Heart right ventricle (tissue), 16 donors: ENCODE results near the gene C3orf80. TPM values are rescaled to one million over a fixed set of nuclear protein-coding genes. Genes with fewer than 3 reads are reported as not detected.
A peak's percentile ranks its signal among the peaks of the same experiment; 100 is the strongest.
"Not testable (repeated sequence)": the region's sequence is repeated elsewhere in the genome, so short reads cannot be mapped to it uniquely, and the experiment has no call there.

Experiments used
- ATAC-seq, 8 donors: fragments of 200-7000 bp; cut with Tn5 transposase; one replicate each; pipeline ENCODE4 v1.9.1; 2020; ENCODE audit warnings: mild to moderate bottlenecking in 8 of 8, moderate library complexity in 8 of 8, moderate number of reproducible peaks in 1 of 8
- DNase-seq, 2 donors: peaks; one replicate each; pipeline ENCODE4 v3.0.0-alpha.2; 2020
- H3K27ac ChIP-seq, 10 donors: fragments of 200-600 bp; sonication (generic) in 2 of 10; one replicate each; pipeline versions ENCODE4 v1.5.0 to v1.8.0; 2020 to 2022; ENCODE audit warnings: mild to moderate bottlenecking in 3 of 10
- H3K27me3 ChIP-seq, 7 donors: fragments of 200-600 bp; one replicate each; pipeline ENCODE4 v1.8.0; 2021 to 2022; ENCODE audit warnings: mild to moderate bottlenecking in 2 of 7
- H3K36me3 ChIP-seq, 9 donors: fragments of 200-600 bp; sonication (generic) in 1 of 9; one replicate each; pipeline versions ENCODE4 v1.5.0 to v1.8.0; 2020 to 2022; ENCODE audit warnings: mild to moderate bottlenecking in 2 of 9
- H3K4me1 ChIP-seq, 9 donors: fragments of 200-600 bp; sonication (generic) in 1 of 9; one replicate each; pipeline versions ENCODE4 v1.5.0 to v1.8.0; 2020 to 2022; ENCODE audit warnings: mild to moderate bottlenecking in 4 of 9
- H3K4me3 ChIP-seq, 10 donors: fragments of 200-600 bp; sonication (generic) in 2 of 10; one replicate each; pipeline versions ENCODE4 v1.5.0 to v1.8.0; 2020 to 2022; ENCODE audit warnings: mild to moderate bottlenecking in 7 of 10, moderate library complexity in 2 of 10
- H3K9me3 ChIP-seq, 11 donors: fragments of 200-600 bp in 10 of 11; sonication (generic) in 2 of 11; one replicate each; pipeline versions ENCODE4 v1.5.0 to v1.8.0; 2013 to 2022; ENCODE audit warnings: mild to moderate bottlenecking in 2 of 11, control low read depth in 1 of 11, moderate library complexity in 1 of 11
- WGBS, 2 donors: extraction: QIAGEN DNeasy Blood & Tissue Kit; methylation state at CpG; one replicate each; pipeline ENCODE4 v1.1.7; 2013; ENCODE audit warnings: inconsistent platforms in 1 of 2; 5-methylcytosine and 5-hydroxymethylcytosine counted together
- intact Hi-C, 10 donors: fragments of 100-400 bp; cut with DNase I; formaldehyde crosslinking; loops; one replicate each; pipeline versions ENCODE4 v1.11.1 to v1.14.2; 2022
- polyA plus RNA-seq, 2 donors: library from polyadenylated mRNA; stranded (reverse); fragments of 200-250 nt; gene quantifications; one replicate each; pipeline ENCODE4 v1.2.3, GENCODE V29; 2013
- total RNA-seq, 10 donors: library from RNA; stranded (reverse); fragmentation: NEBNext Ultra II Directional in 3 of 10; extraction: Animal tissue kit (Norgen Biotek cat#: 25700) in 3 of 10; gene quantifications; one replicate each; pipeline versions ENCODE4 v1.2.1 to v1.2.4, GENCODE V29; 2021 to 2023
- TF ChIP-seq, protein P1 (sequence below), 9 donors: fragments of 200-600 bp; sonication (generic) in 2 of 9; IDR thresholded peaks; one replicate each; pipeline versions ENCODE4 v1.5.0 to v1.8.0; 2021 to 2022; ENCODE audit warnings: antibody characterized with exemption in 9 of 9, mild to moderate bottlenecking in 5 of 9, moderate library complexity in 1 of 9
- donor health status: Arrhythmogenic right ventricular cardiomyopathy.
- donor health status: ischemic (EF 13 %, LVEDD 7.1; RV severe dilation, severe dysfunction).
- donor health status: healthy with polysubstance abuse.
- donor health status: DM: no; HTN: yes; CAD: no.
- donor health status: DM: no; HTN: no; CAD: no.
- donor health status: ischemic (EF 25% LVEDD 6.9; RV normal size, moderate dysfunction).
- donor health status: ischemic (EF 25% LVEDD 5.7; RV mildly dilated, moderate dysfunction).
- donor health status: healthy.
- donor health status: DM: yes; HTN: yes; CAD: no.
- donor health status: Ischemic cardiomyopathy.
- donor health status: ischemic (EF 35%, LVEDD 5.7; RV mildly dilated, moderate dysfunction).
- donor health status: nonischemic (EF 11% LVEDD 7.7; RV severe dilation, severe dysfunction).
- donor health status: DM: yes; HTN: yes; CAD: no.
- donor health status: PGD.
- donor health status: ischemic (EF 29% LVEDD 5.4; RV normal size, mild dysfunction).
- donor health status: nonischemic (EF 23%, LVEDD 6.1; RV moderate dilation, normal function).

C3orf80 gene
- total and polyA plus RNA-seq, 12 donors, result 0.09 to 0.70 (median 0.16) TPM; not detected in 3

DNA sequence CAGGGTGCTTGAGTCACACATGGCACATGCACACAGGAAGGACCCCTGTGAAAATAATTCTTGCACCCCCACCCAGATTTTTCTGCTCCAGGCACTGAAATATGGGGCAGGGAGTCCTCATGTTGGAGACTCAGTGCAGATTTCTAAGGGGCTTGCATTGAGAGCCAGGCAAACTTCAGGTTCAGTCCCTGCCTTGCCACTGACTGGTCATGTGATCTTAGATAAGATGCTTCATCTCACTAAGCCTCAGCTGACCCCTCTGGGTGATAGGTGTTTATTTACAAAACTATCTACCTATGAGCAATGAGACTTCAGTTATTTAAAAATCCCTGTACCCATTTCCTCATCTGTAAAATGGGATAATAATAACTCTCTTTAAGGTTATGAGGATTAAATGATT is 30.1 kb upstream of the C3orf80 start:
- H3K27me3 ChIP-seq, result peaks cover 0 to 18% (median 0%) of the 10 kb centered on the region in 7 donors
- TF ChIP-seq, protein P1, sequence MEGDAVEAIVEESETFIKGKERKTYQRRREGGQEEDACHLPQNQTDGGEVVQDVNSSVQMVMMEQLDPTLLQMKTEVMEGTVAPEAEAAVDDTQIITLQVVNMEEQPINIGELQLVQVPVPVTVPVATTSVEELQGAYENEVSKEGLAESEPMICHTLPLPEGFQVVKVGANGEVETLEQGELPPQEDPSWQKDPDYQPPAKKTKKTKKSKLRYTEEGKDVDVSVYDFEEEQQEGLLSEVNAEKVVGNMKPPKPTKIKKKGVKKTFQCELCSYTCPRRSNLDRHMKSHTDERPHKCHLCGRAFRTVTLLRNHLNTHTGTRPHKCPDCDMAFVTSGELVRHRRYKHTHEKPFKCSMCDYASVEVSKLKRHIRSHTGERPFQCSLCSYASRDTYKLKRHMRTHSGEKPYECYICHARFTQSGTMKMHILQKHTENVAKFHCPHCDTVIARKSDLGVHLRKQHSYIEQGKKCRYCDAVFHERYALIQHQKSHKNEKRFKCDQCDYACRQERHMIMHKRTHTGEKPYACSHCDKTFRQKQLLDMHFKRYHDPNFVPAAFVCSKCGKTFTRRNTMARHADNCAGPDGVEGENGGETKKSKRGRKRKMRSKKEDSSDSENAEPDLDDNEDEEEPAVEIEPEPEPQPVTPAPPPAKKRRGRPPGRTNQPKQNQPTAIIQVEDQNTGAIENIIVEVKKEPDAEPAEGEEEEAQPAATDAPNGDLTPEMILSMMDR (IDR thresholded peaks at IDR 0.05), result no peak
- DNase-seq, result no peak
- H3K27ac ChIP-seq, result no peak overlapping the region
- H3K4me1 ChIP-seq, result no peaks in the 10 kb centered on the region
- no peaks in the 10 kb centered on the region for H3K9me3 ChIP-seq
- no peak overlapping the region for H3K4me3 ChIP-seq
- intact Hi-C loops, result no loop called here
- no peak for ATAC-seq
- no peaks in the 10 kb centered on the region for H3K36me3 ChIP-seq

DNA sequence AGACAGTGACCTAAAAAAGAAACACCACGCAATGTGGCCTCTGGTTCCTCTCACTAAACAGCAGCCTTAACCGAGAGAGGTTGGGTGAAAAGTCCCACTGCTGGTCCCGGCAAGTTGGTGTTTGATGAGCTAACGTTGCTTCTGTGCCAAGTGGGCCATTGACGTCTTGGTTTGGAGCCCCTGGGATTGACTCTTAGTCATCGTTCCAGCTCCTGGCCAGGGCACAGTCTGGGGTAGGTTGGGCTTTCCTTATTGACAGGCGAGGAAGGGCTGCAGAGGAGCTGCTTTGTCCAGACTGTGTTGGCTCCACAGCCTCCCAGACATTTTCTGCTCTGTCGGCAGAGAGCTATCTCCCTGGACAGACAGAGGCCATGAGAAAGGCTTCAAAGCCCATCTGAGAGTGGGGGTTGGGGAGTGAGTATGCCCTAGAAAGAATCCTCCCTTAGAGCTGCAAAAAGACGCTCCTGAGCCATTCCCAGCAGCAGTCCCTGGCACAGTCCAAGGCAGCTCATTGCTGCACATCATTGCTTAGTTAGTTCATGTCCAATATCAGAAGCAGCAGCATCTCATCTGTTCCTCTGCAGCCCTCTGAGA is 28.6 kb upstream of the C3orf80 start:
- ATAC-seq (peak; percentile 51 to 92 (median 72)), DNase-seq (peak; percentile 18 to 49)
- no peaks in the 10 kb centered on the region for H3K4me1 ChIP-seq
- no peak overlapping the region for H3K4me3 ChIP-seq
- H3K27ac ChIP-seq, result peak overlapping the region in 1 of 10 donors; percentile 20
- intact Hi-C loops, result no loop called here
- TF ChIP-seq, protein P1 (IDR thresholded peaks at IDR 0.05), result no peak
- H3K36me3 ChIP-seq, result no peaks in the 10 kb centered on the region
- H3K27me3 ChIP-seq, result peaks cover 0 to 18% (median 0%) of the 10 kb centered on the region in 7 donors
- no peaks in the 10 kb centered on the region for H3K9me3 ChIP-seq
- 57 to 61% methylated on average over 9 of the region's 9 CpGs for WGBS, 2 donors

DNA sequence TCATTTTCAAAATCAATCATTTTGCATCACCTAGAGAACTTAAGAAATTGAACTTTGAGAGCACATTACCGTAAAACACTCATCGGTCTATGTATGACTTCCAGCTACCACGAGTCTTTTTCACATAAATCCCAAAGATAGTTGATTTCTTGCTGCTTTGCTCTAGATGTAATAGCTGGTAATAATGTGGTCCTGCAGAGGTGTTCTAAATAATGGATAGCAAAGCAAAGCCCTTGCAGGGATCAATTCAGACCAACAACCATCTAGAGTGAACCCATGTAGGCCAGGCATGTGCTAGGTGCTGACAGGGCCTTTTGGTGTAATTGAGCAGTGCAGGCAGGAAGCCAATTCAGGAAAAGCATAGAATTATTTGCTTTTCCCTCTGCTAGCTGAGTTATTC is 26.1 kb upstream of the C3orf80 start:
- Histone ChIP-seq H3K4me1 (no peaks in the 10 kb centered on the region), H3K36me3 (no peaks in the 10 kb centered on the region), H3K27me3 (peaks cover 0 to 26% (median 0%) of the 10 kb centered on the region in 7 donors), H3K9me3 (peaks cover 0 to 5% (median 0%) of the 10 kb centered on the region in 11 donors), H3K4me3 (no peak overlapping the region), H3K27ac (no peak overlapping the region)
- intact Hi-C loops, result no loop called here
- TF ChIP-seq, protein P1 (IDR thresholded peaks at IDR 0.05), result no peak
- ATAC-seq (no peak), DNase-seq (no peak)
- 95 to 96% methylated on average over 3 of the region's 3 CpGs for WGBS, 2 donors

DNA sequence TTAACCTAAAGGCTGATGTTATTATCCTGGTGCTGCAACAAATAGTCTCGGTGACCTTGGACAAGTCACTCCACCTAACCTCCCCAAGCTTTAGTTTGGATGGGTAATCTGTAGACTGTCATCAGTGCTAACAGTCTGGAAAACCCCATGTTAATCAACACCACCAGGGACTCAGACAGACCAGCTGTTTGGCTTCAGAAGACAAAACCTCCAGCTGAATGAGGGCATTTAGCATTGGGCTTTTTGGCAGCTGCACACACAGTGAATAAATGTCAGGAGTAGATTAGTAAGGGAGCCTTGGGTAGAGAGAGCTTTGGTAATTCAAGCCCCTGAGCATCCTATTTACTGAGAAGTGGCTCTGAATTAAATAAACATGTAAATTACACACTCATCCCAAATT is 24.9 kb upstream of the C3orf80 start:
- no peaks in the 10 kb centered on the region for H3K4me1 ChIP-seq
- H3K27ac ChIP-seq, result no peak overlapping the region
- TF ChIP-seq, protein P1 (IDR thresholded peaks at IDR 0.05), result no peak
- H3K27me3 ChIP-seq, result peaks cover 0 to 26% (median 0%) of the 10 kb centered on the region in 7 donors
- peaks cover 0 to 16% (median 0%) of the 10 kb centered on the region in 11 donors for H3K9me3 ChIP-seq
- no peak for DNase-seq
- H3K36me3 ChIP-seq, result no peaks in the 10 kb centered on the region
- intact Hi-C loops, result no loop called here
- ATAC-seq, result no peak
- WGBS, 2 donors, result 80 to 88% methylated on average over 1 of the region's 1 CpG
- no peak overlapping the region for H3K4me3 ChIP-seq

DNA sequence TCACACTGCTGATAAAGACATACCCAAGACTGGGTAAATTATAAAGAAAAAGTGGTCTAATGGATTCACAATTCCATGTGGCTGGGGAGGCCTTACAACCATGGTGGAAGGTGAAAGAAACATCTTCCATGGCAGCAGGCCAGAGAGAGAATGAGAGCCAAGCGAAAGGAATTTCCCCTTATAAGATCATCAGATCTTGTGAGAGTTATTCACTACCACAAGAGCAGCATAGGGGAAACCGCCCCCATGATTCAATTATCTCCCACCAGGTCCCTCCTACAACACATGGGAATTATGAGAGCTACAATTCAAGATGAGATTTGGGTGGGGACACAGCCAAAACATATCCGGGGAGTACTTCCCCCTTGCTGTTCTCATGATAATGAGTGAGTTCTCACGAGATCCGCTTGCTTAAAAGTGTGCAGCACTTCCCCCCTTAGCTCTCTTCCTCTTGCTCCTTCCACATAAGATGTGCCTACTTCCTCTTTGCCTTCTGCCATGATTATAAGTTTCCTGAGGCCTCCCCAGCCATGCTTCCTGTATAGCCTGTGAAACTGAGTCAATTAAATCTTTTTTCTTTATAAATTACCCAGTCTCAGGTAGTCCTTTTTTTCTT is 20.7 kb upstream of the C3orf80 start:
- H3K4me1 ChIP-seq, H3K27ac ChIP-seq, ATAC-seq, DNase-seq, H3K4me3 ChIP-seq, intact Hi-C loops, H3K36me3 ChIP-seq: not testable (repeated sequence)
- peaks cover 0 to 16% (median 0%) of the 10 kb centered on the region in 11 donors for H3K9me3 ChIP-seq
- WGBS, 2 donors, result 69 to 85% methylated on average over 5 of the region's 5 CpGs
- peaks cover 0 to 17% (median 2%) of the 10 kb centered on the region in 7 donors for H3K27me3 ChIP-seq
